AG08395 (cell line): Measurements from ENCODE around the gene MSX1.

Experiments
- DNase-seq: peaks from one replicate; pipeline ENCODE4 v3.0.0; 2012; ENCODE audit warnings: mixed read lengths, low spot score

The MSX1 gene

GRCh38 chr4:4913147-4913561 is 53.7 kb downstream of the MSX1 start:
- DNase-seq: no peak
